PC-9 (cell line): ENCODE results near the gene LENG1. TPM values are rescaled to one million over a fixed set of nuclear protein-coding genes. Genes with fewer than 3 reads are reported as not detected.

Experiments used
- Bru-seq: library from RNA; stranded (reverse); fragments of 400-500 nt; gene quantifications from one replicate; lab custom pipeline; 2021; lab: Mats Ljungman, UMichigan
- BruChase-seq, 2 experiments: library from RNA; stranded (reverse); fragments of 400-500 nt; gene quantifications; one replicate each; lab custom pipeline; 2021; lab: Mats Ljungman, UMichigan
- BruUV-seq: library from RNA; stranded (reverse); fragments of 400-500 nt; replicated peaks from 2 replicates; lab custom pipeline; 2021; lab: Mats Ljungman, UMichigan
- CTCF ChIA-PET: fragments of 300-600 bp; sonication (Branson Sonifier 250); formaldehyde crosslinking; loops from one replicate; lab custom pipeline; 2022; ENCODE audit warnings: antibody characterized with exemption; lab: Charles Lee
- POLR2A ChIA-PET: fragments of 300-600 bp; sonication (Branson Sonifier 250); formaldehyde crosslinking; loops from one replicate; lab custom pipeline; 2022; ENCODE audit warnings: antibody characterized with exemption; ENCODE audit not compliant: unreplicated experiment; lab: Charles Lee
- DNase-seq, 2 experiments: peaks; one replicate each; pipeline versions ENCODE4 v3.0.0 to v3.0.0-alpha.2; 2015 to 2022; ENCODE audit warnings: mixed read lengths in 1 of 2
- H2AFZ ChIP-seq: fragments of 200-600 bp; sonication (generic); 2 replicates; pipeline ENCODE4 v1.8.1; 2017; ENCODE audit warnings: antibody characterized with exemption
- H3F3A ChIP-seq: fragments of 200-600 bp; sonication (generic); 2 replicates; pipeline ENCODE4 v1.8.1; 2017; ENCODE audit warnings: antibody characterized with exemption, mild to moderate bottlenecking, low read depth; ENCODE audit not compliant: insufficient read depth
- H3K27ac ChIP-seq: fragments of 200-600 bp; sonication (generic); 2 replicates; pipeline ENCODE4 v1.6.1; 2016; ENCODE audit warnings: mixed run types
- H3K27me3 ChIP-seq: fragments of 200-600 bp; sonication (generic); 2 replicates; pipeline ENCODE4 v1.6.1; 2016; ENCODE audit warnings: low read depth, mixed run types; ENCODE audit not compliant: insufficient read depth
- H3K36me3 ChIP-seq: fragments of 200-600 bp; sonication (generic); 2 replicates; pipeline ENCODE4 v1.6.1; 2016; ENCODE audit warnings: low read depth, mixed run types
- H3K4me1 ChIP-seq: fragments of 200-600 bp; sonication (generic); replicated peaks from 2 replicates; pipeline ENCODE4 v1.6.1; 2016; ENCODE audit warnings: mixed run types; ENCODE audit not compliant: insufficient read depth
- H3K4me2 ChIP-seq: fragments of 200-600 bp; sonication (generic); 2 replicates; pipeline ENCODE4 v1.6.1; 2017; ENCODE audit warnings: mixed run types
- H3K4me3 ChIP-seq: fragments of 200-600 bp; sonication (generic); 2 replicates; pipeline ENCODE4 v1.6.1; 2016; ENCODE audit warnings: mixed run types
- H3K79me2 ChIP-seq: fragments of 200-600 bp; sonication (generic); 2 replicates; pipeline ENCODE4 v1.6.1; 2017; ENCODE audit warnings: low read depth, mixed run types
- H3K9me2 ChIP-seq: fragments of 200-600 bp; sonication (generic); 2 replicates; pipeline ENCODE4 v1.8.1; 2017; ENCODE audit warnings: mild to moderate bottlenecking; ENCODE audit not compliant: insufficient read depth
- H3K9me3 ChIP-seq: fragments of 200-600 bp; sonication (generic); 2 replicates; pipeline ENCODE4 v1.8.1; 2016; ENCODE audit warnings: low read depth; ENCODE audit not compliant: insufficient read depth
- H4K20me1 ChIP-seq: fragments of 200-600 bp; sonication (generic); 2 replicates; pipeline ENCODE4 v1.8.1; 2017; ENCODE audit not compliant: insufficient read depth
- CTCF ChIP-seq: fragments of 200-600 bp; sonication (generic); conservative IDR thresholded peaks from 2 replicates; pipeline ENCODE4 v1.6.1; 2017; ENCODE audit warnings: mixed run types, antibody characterized with exemption, mild to moderate bottlenecking, moderate library complexity
- EZH2 ChIP-seq: fragments of 200-600 bp; sonication (generic); IDR thresholded peaks from 2 replicates; pipeline ENCODE4 v1.8.0; 2017; ENCODE audit warnings: antibody characterized with exemption, low read depth
- intact Hi-C: fragments of 100-400 bp; cut with micrococcal nuclease; formaldehyde crosslinking; loops from one replicate; pipeline ENCODE4 v1.10.0; 2022; ENCODE audit not compliant: unreplicated experiment
- long read RNA-seq: library from polyadenylated mRNA; stranded (forward); transcript quantifications from one replicate; pipeline ENCODE4 v2.0.0, GENCODE V29; 2022
- total RNA-seq: library from RNA; stranded (reverse); gene quantifications from 2 replicates; pipeline ENCODE4 v1.2.3, GENCODE V29; 2021

The LENG1 gene
- total RNA-seq: 5.0 and 6.7 TPM in 2 replicates
- percentile 66 among the genes with signal in this experiment for Bru-seq, nascent RNA
- percentile 55 among the genes with signal in this experiment for BruChase-seq, experiment 1, labeled RNA remaining after a 2-hour chase
- percentile 59 among the genes with signal in this experiment for BruChase-seq, experiment 2, labeled RNA remaining after a 6-hour chase
- long read RNA-seq, transcript LENG1-201 (4 exons, 1,542 nt): major isoform, 12 of 12 reads
- long read RNA-seq, partial matches to known transcripts: 0 of 12 reads
- long read RNA-seq, other reads (novel, unspliced or antisense): 0 of 12 reads

GRCh38 chr19:54159352-54160181, at the start of gene LENG1:
Gene LENG1 (minus strand): TSS chr19:54159721. CDS start chr19:54159695, 26 bp downstream.
- ChIA-PET CTCF (no interaction called here), POLR2A (interaction anchor here (0.5 to 2.2 kb wide), 8 partner anchors 12 to 291 kb away, joined by 4 to 28 read pairs (median 6); partner anchors contain the start of genes CNOT3, PRPF31 and TFPT)
- 0 out of 2 replicates have a peak, but pooled peaks cover 3% of the 10 kb centered on the region for H3K36me3 ChIP-seq
- H3K9me3 ChIP-seq: no peaks in the 10 kb centered on the region
- intact Hi-C loops: loop anchor here (1.0 to 10.0 kb wide), 4 partner anchors 22 to 305 kb away; partner anchors contain the start of genes CNOT3, LENG9 and MYADM
- peak within 1 kb of the TSS; percentile 91 for H3K4me2 ChIP-seq
- H2AFZ ChIP-seq: peak within 1 kb of the TSS; percentile 76
- H3K27me3 ChIP-seq: no peaks in the 10 kb centered on the region
- H3K79me2 ChIP-seq: peaks cover 14% of the 10 kb centered on the region
- no peaks in the 10 kb centered on the region for H3K9me2 ChIP-seq
- peak within 1 kb of the TSS; percentile 82 for H3K4me3 ChIP-seq
- H3K4me1 ChIP-seq: peaks cover 33% of the 10 kb centered on the region
- DNase-seq: peak; percentile 100
- H3K27ac ChIP-seq: peak within 1 kb of the TSS; percentile 57
- BruUV-seq: no TSS peak
- peaks cover 12% of the 10 kb centered on the region for H4K20me1 ChIP-seq
- peak; percentile 53; the same call in 1 of the 2 replicates for TF ChIP-seq CTCF
- no peak for TF ChIP-seq EZH2
- peaks cover 58% of the 10 kb centered on the region for H3F3A ChIP-seq

- intact Hi-C loops: no loop called here
- ChIA-PET POLR2A (no interaction called here), CTCF (no interaction called here)
- peaks cover 34% of the 10 kb centered on the region for H3K36me3 ChIP-seq
- no peak overlapping the region for H2AFZ ChIP-seq
- H3K4me2 ChIP-seq: peak overlapping the region; percentile 50; the same call in 1 of the 2 replicates
- no peaks in the 10 kb centered on the region for H3K9me2 ChIP-seq
- H3F3A ChIP-seq: peaks cover 69% of the 10 kb centered on the region
- H3K4me3 ChIP-seq: no peak overlapping the region
- peaks cover 32% of the 10 kb centered on the region for H3K79me2 ChIP-seq
- no peaks in the 10 kb centered on the region for H3K9me3 ChIP-seq
- BruUV-seq: no TSS peak
- peaks cover 61% of the 10 kb centered on the region for H4K20me1 ChIP-seq
- peak overlapping the region; percentile 60; the same call in 1 of the 2 replicates for H3K27ac ChIP-seq
- H3K27me3 ChIP-seq: no peaks in the 10 kb centered on the region
- peaks cover 46% of the 10 kb centered on the region for H3K4me1 ChIP-seq
- TF ChIP-seq CTCF: no peak
- no peak for TF ChIP-seq EZH2
- peak in 1 of 2 experiments; percentile 49 for DNase-seq
These were observed 49.2 kb upstream of the LENG1 start for GRCh38 chr19:54208784-54209057.

GRCh38 chr19:54207983-54208783, 48.7 kb upstream of the LENG1 start:
- Histone ChIP-seq H3K9me3 (no peaks in the 10 kb centered on the region), H3K4me3 (no peak overlapping the region), H3K4me1 (peaks cover 52% of the 10 kb centered on the region), H3F3A (peaks cover 74% of the 10 kb centered on the region), H3K79me2 (peaks cover 38% of the 10 kb centered on the region), H3K9me2 (no peaks in the 10 kb centered on the region), H3K4me2 (no peak overlapping the region), H4K20me1 (peaks cover 66% of the 10 kb centered on the region), H3K27ac (peak overlapping the region; percentile 60; the same call in 1 of the 2 replicates), H3K27me3 (no peaks in the 10 kb centered on the region), H3K36me3 (peaks cover 40% of the 10 kb centered on the region), H2AFZ (no peak overlapping the region)
- TF ChIP-seq CTCF (no peak), EZH2 (no peak)
- DNase-seq: peak; percentile 29 to 68
- ChIA-PET CTCF (no interaction called here), POLR2A (interaction anchor here (0.6 kb wide), 1 partner anchor 222 kb away, joined by 3 read pairs; no protein-coding TSS in a partner anchor)
- BruUV-seq: no TSS peak
- intact Hi-C loops: no loop called here
